NB4 (cell line): ENCODE results near the gene MEX3A.
"Not testable (repeated sequence)": the region's sequence is repeated elsewhere in the genome, so short reads cannot be mapped to it uniquely, and the experiment has no call there.

Experiments used
- DNase-seq: peaks from one replicate; pipeline ENCODE4 v3.0.0; 2010; ENCODE audit warnings: low read depth
- H3K4me3 ChIP-seq: one replicate; pipeline ENCODE4 v1.5.1; 2011; ENCODE audit warnings: mild to moderate bottlenecking, low read depth, low read length, moderate library complexity
- MYC ChIP-seq: IDR thresholded peaks from 2 replicates; pipeline ENCODE4 v1.6.1; 2011; ENCODE audit warnings: low read depth, low read length
- POLR2A ChIP-seq: IDR thresholded peaks from 2 replicates; pipeline ENCODE4 v1.6.1; 2011; ENCODE audit warnings: mild to moderate bottlenecking; ENCODE audit not compliant: insufficient read length; ENCODE audit errors: extremely low read depth
- TF ChIP-seq, protein P1 (sequence below): IDR thresholded peaks from 2 replicates; pipeline ENCODE4 v1.6.1; 2011; ENCODE audit warnings: low read depth, low read length
- TF ChIP-seq, protein P2 (sequence below): IDR thresholded peaks from one replicate; pipeline ENCODE4 v1.5.1; 2012; ENCODE audit warnings: low read depth, low read length

Gene MEX3A

DNA sequence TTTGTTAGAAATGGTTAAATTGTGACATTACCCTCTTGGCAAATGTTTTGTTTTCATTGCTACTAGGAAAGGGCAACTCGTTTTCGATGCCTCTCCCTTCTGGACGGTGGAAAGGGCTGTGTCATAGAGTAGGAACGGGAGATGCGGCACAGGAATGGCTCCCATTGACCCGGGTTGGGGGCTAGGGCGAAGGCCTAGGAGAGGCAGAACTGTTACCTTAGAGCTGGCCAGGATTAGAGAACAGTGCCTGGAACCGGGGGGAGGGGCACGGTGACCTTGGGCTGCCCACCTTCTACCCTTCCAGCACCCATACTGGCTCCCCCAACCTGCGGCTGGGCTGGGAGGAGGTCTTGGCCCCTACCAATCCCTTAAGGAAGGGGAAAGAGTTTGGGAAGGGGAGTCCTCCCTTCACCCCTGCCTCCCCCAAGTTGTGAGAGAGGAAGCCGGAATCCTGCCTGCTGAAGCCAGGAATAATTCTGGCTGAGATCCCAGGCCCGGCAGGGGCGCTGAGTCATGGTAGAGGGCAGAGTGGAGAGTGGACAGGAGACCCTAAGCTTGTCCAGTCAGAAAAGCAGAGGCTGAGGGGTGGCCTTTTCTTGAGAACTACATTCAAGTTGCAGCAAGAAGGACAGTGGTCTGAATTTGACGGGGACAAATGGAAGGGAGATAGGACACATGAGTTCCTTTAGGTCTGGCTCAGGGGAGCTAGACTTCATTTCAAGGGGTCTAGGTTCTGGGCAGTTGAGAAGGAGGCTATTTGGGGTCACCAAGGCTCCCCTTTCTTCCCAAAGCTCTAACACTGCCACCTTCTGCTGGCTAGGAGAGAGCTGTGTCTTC lies 40.5 kb upstream of the MEX3A start:
- peak overlapping the region; percentile 29 for H3K4me3 ChIP-seq
- TF ChIP-seq POLR2A = no peak
- TF ChIP-seq, protein P1, sequence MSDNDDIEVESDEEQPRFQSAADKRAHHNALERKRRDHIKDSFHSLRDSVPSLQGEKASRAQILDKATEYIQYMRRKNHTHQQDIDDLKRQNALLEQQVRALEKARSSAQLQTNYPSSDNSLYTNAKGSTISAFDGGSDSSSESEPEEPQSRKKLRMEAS = no peak
- TF ChIP-seq, protein P2, sequence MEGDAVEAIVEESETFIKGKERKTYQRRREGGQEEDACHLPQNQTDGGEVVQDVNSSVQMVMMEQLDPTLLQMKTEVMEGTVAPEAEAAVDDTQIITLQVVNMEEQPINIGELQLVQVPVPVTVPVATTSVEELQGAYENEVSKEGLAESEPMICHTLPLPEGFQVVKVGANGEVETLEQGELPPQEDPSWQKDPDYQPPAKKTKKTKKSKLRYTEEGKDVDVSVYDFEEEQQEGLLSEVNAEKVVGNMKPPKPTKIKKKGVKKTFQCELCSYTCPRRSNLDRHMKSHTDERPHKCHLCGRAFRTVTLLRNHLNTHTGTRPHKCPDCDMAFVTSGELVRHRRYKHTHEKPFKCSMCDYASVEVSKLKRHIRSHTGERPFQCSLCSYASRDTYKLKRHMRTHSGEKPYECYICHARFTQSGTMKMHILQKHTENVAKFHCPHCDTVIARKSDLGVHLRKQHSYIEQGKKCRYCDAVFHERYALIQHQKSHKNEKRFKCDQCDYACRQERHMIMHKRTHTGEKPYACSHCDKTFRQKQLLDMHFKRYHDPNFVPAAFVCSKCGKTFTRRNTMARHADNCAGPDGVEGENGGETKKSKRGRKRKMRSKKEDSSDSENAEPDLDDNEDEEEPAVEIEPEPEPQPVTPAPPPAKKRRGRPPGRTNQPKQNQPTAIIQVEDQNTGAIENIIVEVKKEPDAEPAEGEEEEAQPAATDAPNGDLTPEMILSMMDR = no peak
- TF ChIP-seq MYC = no peak
- no peak for DNase-seq

DNA sequence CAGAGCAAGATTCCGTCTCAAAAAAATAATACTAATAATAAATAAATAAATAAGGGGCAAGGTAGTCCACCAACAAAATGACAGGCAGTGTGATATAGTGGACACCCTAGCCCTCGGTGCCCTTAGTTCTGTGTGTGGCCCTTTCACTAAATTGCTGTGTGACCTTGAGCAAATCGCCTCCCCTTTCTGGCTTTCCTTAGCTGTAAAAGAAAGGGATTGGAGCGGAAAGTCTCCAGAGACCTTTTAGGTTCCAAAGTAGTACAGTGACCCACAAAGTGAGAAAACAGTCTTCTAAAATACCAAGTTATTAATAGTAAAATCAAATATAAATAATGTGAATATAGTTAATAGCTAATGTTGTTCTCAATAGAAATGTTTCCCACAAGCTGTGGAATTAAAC lies 39.8 kb upstream of the MEX3A start:
- TF ChIP-seq MYC = no peak
- TF ChIP-seq, protein P1 = no peak
- TF ChIP-seq, protein P2 = no peak
- H3K4me3 ChIP-seq = no peak overlapping the region
- no peak for DNase-seq

DNA sequence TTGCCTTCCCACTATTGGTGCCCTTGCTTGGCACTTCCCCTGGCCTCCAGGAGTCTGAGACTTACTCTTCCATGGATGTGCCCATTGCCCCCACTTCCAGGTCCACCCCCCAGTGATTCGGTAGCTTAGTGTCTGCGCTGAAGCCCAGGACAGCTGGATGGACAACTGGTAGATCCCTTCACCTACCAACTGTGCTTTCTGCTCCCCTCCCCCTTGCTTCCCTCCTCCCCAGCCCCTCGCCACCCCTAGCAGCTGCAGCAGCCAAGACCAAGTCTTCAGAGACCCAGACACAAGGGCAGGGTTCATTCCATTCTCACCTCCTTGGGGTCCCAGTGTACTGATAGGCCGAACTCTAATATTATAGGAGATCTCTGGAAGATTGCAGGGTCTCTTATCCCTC lies 39.2 kb upstream of the MEX3A start:
- TF ChIP-seq, protein P2 = no peak
- TF ChIP-seq, protein P1 = no peak
- TF ChIP-seq POLR2A (no peak), MYC (no peak)
- no peak for DNase-seq
- no peak overlapping the region for H3K4me3 ChIP-seq

DNA sequence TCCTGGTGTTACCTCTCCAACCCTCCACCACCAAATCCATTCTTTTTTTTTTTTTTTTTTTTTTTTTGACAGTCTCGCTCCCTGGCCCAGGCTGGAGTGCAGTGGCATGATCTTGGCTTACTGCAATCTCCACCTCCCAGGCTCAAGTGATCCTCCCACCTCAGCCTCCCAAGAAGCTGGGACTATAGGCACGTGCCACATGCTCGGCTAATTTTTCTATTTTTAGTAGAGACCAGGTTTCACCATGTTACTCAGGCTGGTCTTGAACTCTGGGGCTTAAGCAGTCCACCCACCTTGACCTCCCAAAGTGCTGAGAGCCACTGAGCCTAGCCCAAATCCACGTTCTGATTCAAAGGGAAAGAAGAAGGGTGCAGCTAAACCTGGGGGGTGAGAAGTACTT lies 38.7 kb upstream of the MEX3A start:
- not testable (repeated sequence) for DNase-seq, H3K4me3 ChIP-seq

DNA sequence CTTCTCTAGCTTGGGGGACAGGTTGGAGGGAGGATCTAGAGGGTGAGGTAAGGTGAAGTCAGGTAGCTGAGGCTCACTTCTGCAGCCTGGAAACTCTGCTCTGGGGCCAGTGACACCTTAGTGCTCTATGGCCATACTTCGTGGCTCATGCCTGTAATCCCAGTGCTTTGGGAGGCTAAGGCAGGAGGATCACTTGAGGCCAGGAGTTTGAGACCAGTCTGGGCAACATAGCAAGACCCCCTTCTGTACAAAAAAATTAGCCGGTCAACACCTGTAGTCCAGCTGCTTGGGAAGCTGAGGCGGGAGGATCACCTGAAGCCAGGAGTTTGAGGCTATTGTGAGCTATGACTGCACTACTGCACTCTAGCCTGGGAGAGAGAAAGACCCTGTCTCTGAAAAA lies 38.1 kb upstream of the MEX3A start:
- H3K4me3 ChIP-seq = peak overlapping the region; percentile 32
- TF ChIP-seq, protein P1 = no peak
- no peak for TF ChIP-seq POLR2A
- TF ChIP-seq, protein P2 = no peak
- no peak for TF ChIP-seq MYC
- no peak for DNase-seq

DNA sequence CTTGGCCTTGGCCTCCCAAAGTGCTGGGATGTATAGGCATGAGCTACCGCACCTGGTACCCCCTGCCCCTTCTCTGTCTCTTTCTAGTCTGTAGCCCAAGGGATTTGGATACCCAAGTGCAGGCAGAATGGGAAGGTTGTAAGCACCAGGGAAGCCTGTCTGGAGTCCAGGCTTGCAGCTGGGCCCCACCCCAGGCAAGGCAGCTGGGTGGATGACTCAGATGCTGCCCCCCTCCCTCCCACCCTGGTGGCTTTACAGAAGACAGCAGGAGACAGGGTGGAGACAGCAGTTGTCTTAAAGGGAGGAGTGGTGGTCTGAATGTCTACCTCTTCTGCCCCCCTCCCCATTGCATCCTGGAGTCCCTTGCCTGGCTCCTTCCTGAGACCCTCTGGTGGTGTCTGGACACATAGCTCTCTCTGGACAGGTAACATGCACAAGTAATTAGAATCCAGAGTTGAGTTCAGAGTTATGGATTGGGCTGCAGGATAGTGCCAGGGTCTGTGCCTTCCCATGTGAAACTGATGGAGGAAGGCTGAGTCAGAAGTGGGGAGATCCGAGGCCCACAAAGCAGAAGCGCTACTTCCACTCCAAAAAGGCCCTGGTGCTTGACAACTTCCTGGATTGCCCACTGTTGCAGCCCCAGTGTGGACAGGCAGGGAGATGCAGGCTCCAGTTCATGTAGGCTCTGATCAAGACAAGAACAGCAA lies 37.4 kb upstream of the MEX3A start:
- peak overlapping the region; percentile 32 for H3K4me3 ChIP-seq

More for the DNA sequence above, 37.4 kb upstream of the MEX3A start:
- peak; percentile 84 for DNase-seq
- TF ChIP-seq MYC (no peak), POLR2A (no peak)
- TF ChIP-seq, protein P1 = no peak
- TF ChIP-seq, protein P2 = no peak
